ENCODE measurements around the gene SH3BP1. TPM values are rescaled to one million over a fixed set of nuclear protein-coding genes. Genes with fewer than 3 reads are reported as not detected.

The SH3BP1 gene
- total and polyA plus RNA-seq, 2 of the 13 experiments (the other 11 are each of a cell fraction or from before 2014, with no cell fraction given), result 8.4 to 18.5 TPM

DNA sequence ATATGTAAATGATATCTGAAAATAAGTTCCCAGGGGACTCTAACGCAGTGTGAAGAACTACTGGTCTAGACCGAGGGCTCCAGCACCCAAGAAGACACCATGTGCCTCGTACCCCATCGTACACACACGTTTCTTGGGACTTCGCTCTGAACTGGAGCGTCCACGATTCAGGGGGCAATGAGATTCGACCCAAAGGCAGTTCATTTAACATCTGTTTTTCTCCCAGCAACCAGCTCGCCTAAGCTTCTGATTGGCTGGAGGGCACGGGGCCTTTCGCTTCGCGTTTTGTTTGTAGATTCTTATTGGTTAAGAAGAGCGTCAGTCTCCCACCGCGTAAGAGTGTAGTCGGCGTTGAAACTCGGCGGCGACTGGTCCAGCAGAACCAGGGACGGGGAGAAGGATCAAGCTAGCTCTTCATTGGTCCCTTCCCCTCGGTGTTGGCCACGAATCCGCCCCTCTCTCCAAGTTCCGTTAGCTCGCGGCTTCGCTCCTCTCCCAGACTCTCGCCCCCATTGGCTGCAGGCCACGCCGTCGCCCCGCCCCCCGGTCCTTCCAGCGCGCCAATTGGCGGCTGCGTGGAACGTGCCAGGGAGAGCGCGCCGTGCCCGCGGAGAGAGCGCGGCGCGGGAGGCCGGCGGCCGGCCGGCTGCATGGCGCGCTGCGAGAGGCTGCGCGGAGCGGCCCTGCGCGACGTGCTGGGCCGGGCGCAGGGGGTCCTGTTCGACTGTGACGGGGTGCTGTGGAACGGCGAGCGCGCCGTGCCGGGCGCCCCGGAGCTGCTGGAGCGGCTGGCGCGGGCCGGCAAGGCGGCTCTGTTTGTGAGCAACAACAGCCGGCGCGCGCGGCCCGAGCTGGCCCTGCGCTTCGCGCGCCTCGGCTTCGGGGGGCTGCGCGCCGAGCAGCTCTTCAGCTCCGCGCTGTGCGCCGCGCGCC, 18.9 kb downstream of the SH3BP1 start, which contains the start of gene PDXP (continued):
- TF ChIP-seq DRAP1 (CRISPR knock-in tag; IDR thresholded peaks at IDR 0.05) (peak; percentile 97), EZH2 (conservative IDR thresholded peaks at IDR 0.05; ENCODE audit: low read depth, low read length) (no peak), HMGA1 (CRISPR knock-in tag; conservative IDR thresholded peaks at IDR 0.05) (no peak), U2AF1 (optimal IDR thresholded peaks at IDR 0.05; ENCODE audit: low read depth, low read length) (no peak), NRL (CRISPR knock-in tag; IDR thresholded peaks at IDR 0.05; ENCODE audit: borderline replicate concordance) (no peak), BRCA1 (CRISPR knock-in tag; IDR thresholded peaks at IDR 0.05) (no peak; the same call in 1 of the 2 replicates), TAF1 (CRISPR knock-in tag; IDR thresholded peaks at IDR 0.05) (peak; percentile 52; the same call in 1 of the 2 replicates), NFE2 (CRISPR knock-in tag; IDR thresholded peaks at IDR 0.05) (no peak), SP1 (IDR thresholded peaks at IDR 0.05) (no peak), SP1 (CRISPR knock-in tag; IDR thresholded peaks at IDR 0.05) (peak; percentile 60), ZSCAN29 (CRISPR knock-in tag; conservative IDR thresholded peaks at IDR 0.05) (0 out of 2 replicates have a peak, but pooled peaks have one; percentile 24), CBX2 (IDR thresholded peaks at IDR 0.05; ENCODE audit: low read depth, low read length) (no peak), CBX2 (CRISPR knock-in tag; IDR thresholded peaks at IDR 0.05; ENCODE audit: low read depth) (no peak), ZNF615 (CRISPR knock-in tag; IDR thresholded peaks at IDR 0.05; ENCODE audit: borderline replicate concordance) (no peak), FOXO1 (CRISPR knock-in tag; IDR thresholded peaks at IDR 0.05) (no peak), TRIM24 (CRISPR knock-in tag; IDR thresholded peaks at IDR 0.05) (no peak), ZNF296 (CRISPR knock-in tag; conservative IDR thresholded peaks at IDR 0.05) (no peak), JUND (CRISPR knock-in tag; IDR thresholded peaks at IDR 0.05) (no peak), CCDC6 (CRISPR knock-in tag; IDR thresholded peaks at IDR 0.05) (peak; percentile 85), HDAC2 (CRISPR knock-in tag; IDR thresholded peaks at IDR 0.05) (no peak), IKZF5 (CRISPR knock-in tag; IDR thresholded peaks at IDR 0.05) (peak; percentile 53; the same call in 1 of the 2 replicates), ZNF577 (CRISPR knock-in tag; IDR thresholded peaks at IDR 0.05; ENCODE audit: borderline replicate concordance, low read depth) (no peak), NFYC (CRISPR knock-in tag; IDR thresholded peaks at IDR 0.05) (peak; percentile 94), PAX8 (CRISPR knock-in tag; IDR thresholded peaks at IDR 0.05; ENCODE audit: borderline replicate concordance) (peak; percentile 72; the same call in 1 of the 2 replicates), ETV5 (CRISPR knock-in tag; IDR thresholded peaks at IDR 0.05; ENCODE audit: borderline replicate concordance) (0 out of 2 replicates have a peak, but pooled peaks have one; percentile 34)
- TF ChIP-seq, protein P1, sequence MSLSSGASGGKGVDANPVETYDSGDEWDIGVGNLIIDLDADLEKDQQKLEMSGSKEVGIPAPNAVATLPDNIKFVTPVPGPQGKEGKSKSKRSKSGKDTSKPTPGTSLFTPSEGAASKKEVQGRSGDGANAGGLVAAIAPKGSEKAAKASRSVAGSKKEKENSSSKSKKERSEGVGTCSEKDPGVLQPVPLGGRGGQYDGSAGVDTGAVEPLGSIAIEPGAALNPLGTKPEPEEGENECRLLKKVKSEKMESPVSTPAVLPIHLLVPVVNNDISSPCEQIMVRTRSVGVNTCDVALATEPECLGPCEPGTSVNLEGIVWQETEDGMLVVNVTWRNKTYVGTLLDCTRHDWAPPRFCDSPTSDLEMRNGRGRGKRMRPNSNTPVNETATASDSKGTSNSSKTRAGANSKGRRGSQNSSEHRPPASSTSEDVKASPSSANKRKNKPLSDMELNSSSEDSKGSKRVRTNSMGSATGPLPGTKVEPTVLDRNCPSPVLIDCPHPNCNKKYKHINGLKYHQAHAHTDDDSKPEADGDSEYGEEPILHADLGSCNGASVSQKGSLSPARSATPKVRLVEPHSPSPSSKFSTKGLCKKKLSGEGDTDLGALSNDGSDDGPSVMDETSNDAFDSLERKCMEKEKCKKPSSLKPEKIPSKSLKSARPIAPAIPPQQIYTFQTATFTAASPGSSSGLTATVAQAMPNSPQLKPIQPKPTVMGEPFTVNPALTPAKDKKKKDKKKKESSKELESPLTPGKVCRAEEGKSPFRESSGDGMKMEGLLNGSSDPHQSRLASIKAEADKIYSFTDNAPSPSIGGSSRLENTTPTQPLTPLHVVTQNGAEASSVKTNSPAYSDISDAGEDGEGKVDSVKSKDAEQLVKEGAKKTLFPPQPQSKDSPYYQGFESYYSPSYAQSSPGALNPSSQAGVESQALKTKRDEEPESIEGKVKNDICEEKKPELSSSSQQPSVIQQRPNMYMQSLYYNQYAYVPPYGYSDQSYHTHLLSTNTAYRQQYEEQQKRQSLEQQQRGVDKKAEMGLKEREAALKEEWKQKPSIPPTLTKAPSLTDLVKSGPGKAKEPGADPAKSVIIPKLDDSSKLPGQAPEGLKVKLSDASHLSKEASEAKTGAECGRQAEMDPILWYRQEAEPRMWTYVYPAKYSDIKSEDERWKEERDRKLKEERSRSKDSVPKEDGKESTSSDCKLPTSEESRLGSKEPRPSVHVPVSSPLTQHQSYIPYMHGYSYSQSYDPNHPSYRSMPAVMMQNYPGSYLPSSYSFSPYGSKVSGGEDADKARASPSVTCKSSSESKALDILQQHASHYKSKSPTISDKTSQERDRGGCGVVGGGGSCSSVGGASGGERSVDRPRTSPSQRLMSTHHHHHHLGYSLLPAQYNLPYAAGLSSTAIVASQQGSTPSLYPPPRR (CRISPR knock-in tag; IDR thresholded peaks at IDR 0.05; ENCODE audit: borderline replicate concordance), result no peak

All from HepG2 (cell line).